HG02623 (cell line): ENCODE measurements around the gene PLSCR4.

Source experiments
- ATAC-seq: cut with Tn5 transposase; IDR thresholded peaks from one replicate; pipeline ENCODE4 v1.9.1; 2021; ENCODE audit warnings: moderate library complexity; ENCODE audit not compliant: unreplicated experiment

The PLSCR4 gene

DNA sequence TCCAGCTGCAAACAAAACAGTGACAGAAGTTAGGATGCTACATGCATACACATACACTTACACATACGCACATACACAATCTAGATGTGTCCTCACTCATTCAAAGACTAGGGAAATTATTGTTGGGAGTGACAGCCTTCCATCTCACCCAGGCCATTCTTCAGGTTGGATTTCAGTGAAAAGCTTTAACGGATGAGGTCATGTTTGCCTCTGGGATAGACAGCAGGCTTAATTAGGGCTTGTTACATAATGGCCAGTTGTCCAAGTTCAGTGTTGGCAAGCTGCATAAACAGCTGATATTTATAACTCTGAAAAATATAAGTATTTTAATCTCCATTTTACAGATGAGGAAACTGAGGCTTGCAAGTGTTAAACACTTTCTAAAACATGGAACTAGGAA is 54.1 kb downstream of the PLSCR4 start:
- no peak for ATAC-seq

DNA sequence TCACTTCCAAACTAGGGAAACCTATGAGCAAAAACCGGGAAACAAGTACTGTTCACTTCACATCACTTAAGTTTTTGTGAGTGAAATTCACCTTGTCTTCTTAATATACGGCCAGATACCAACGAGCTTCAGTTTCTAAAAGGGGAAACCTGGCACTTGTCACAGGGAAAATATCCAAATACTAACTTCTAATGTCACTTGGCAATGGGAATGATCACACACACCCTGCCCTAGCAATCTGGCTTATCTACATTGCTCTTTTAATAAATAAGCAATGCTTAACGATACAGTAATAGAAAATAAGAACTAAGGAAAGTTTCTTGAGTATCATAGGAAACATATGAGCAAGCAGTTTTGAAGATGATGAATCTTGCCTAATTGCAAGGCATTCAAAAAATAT is 55.3 kb downstream of the PLSCR4 start:
- no peak for ATAC-seq

- no peak for ATAC-seq
Measured at GRCh38 chr3:146195030-146195429, 55.9 kb downstream of the PLSCR4 start.

DNA sequence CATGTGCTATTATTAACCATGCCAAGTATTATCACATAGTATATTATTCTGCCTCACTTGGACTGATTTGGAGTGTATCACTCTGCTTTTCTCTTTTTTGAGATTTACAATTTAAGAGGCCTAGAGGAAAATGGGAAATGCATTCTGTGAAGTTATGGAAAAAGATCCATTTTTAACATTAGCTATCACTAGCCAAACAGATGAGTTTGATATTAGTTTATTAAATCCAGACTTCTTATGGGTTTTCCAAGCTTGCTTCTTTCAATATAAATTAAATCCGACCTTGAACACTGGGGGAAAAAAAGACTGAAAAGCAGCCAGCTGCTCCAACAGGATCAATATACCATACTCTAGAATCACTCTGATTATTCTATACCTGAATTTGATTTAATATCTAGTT is 59.9 kb downstream of the PLSCR4 start:
- ATAC-seq, result no peak

DNA sequence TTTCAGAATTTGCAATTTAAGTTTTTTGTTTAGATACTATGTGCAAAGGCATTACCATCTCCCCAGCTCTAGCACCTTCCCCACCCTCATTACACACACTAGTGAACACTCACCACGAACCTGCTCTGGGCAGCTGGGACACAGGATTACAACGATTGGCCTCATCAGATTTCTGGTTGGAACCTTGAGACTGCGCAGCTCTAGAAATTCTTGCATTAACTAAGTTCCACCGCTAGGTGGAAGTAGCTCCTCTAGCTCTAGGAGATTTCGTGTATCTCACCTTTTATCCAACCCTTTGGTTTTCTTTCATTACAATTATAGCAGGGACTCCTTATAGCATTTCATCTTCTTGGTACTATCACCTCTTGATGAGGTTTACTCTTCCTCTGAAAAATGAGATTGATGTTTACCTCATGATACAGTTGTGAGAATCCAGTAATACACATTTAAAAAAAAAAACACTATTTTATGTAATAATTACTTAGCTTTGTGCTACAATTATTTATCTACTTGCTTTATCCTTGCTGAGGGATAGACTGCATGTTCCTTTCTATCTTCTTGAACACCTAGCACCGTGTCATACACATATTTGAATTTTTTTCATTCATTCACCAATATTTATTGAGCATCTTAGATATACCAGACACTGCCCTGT is 61.3 kb downstream of the PLSCR4 start:
- peak; percentile 97 for ATAC-seq

DNA sequence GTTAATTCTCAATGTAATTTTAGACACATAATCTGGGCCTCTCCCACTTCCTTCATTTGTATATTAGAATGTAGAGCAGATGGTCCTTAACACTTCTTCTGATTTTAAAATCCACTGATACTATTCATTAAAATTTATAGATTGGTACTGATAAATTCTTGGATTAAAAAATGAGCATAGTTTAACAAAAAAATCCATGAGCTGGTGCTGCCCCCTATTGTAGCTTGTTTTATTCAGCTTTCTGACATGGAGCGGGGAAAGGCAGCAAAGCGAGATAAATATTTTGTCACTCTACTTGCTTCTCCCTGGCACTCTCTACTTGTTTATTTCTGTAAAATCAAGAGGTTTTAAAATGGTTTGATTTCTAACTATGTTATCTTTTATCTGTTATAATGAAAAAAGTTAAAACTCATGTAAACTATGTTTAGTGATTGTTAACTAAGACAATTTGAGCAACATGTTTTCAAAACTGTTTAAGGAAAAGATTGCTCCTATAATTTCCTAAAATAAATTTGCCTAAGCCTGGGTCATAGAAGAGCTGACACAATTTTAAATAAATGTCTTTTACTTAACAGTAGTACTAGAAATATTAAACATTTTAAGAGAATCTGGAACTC is 63.5 kb downstream of the PLSCR4 start:
- ATAC-seq, result no peak

GRCh38 chr3:146184241-146185015 is 66.5 kb downstream of the PLSCR4 start:
- no peak for ATAC-seq

DNA sequence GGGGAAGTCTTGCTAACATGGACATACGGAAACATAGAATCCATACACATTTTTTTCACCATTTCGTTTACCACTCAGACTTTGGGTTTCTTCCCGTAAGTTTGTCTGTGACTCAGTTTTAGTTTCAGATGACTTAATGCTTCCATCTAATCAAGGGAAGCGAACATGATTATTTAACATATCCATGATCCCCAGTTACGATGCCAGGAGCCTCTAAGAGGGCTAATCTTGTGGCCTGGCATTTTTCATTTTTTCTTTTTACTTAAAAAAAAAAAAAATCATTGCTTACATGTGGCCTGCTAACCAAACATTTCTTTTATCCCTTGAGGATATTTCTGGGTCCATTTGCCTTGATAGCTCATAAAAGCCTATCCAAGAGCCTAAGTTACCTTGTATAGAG is 69.7 kb downstream of the PLSCR4 start:
- no peak for ATAC-seq

DNA sequence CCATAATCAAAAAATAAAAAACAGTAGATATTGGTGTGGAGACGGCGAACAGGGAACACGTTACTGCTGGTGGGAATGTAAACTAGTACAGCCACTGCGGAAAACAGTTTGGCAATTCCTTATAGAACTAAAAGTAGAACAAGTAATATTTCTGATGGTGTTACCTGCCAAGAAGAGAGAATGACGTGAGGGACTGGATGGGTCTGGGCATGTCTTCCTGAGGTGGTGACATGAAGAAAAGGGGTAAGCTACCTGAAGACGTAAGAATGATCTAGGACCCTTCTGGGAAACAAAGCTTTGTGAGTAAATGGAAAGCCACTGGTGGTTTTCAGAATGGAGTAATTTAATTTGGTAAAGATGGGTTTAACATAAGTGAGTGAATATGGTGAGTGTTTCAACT is 70.5 kb downstream of the PLSCR4 start:
- ATAC-seq, result no peak

GRCh38 chr3:146178006-146178689 is 72.8 kb downstream of the PLSCR4 start:
- no peak for ATAC-seq

GRCh38 chr3:146177519-146177918 is 73.4 kb downstream of the PLSCR4 start:
- no peak for ATAC-seq

- no peak for ATAC-seq
Measured at GRCh38 chr3:146177072-146177471, 73.8 kb downstream of the PLSCR4 start.

- ATAC-seq, result no peak
Measured at GRCh38 chr3:146172586-146172985, 78.3 kb downstream of the PLSCR4 start.

DNA sequence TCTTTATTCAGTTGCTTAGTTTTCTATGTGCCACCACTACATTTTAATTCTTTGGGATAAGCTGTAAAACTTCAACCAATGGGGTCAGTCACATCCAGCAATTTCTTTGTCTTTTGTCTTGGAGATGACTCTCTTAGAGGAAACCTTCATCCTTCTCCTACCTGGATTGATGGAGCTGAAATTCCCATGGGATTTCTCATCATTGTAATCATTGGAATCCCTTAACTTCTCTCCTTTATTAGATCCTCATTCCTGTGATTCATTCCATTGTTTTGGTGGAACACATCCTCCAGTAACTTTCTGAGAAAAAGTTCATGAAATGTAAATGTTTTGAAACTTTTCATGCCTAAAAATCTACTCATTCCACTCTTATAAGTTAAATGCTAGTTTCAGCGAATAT is 80.3 kb downstream of the PLSCR4 start:
- no peak for ATAC-seq

DNA sequence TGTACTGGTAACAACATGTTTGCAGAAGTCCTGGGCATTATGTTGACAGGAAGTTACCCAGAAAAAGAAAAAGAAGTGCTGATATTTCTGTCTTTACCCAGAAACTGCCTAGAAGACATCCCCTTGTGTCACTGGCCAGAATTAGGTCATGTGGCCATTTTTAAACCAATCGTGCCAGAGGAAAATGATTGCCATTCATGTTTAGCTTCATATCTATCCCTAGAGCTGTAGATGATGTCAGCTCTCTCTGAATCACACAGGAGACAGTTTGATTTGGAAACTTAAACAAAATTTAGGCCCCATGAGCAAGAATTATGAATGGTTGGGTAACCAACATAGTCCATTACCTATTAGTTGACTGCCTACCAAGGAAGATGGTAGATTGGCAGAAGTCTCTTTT is 81.0 kb downstream of the PLSCR4 start:
- ATAC-seq, result no peak

- ATAC-seq, result no peak
Measured at GRCh38 chr3:146166826-146167225, 84.1 kb downstream of the PLSCR4 start.

GRCh38 chr3:146166415-146166821 is 84.5 kb downstream of the PLSCR4 start:
- ATAC-seq, result no peak

GRCh38 chr3:146165877-146166276 is 85.0 kb downstream of the PLSCR4 start:
- ATAC-seq, result no peak

- no peak for ATAC-seq
Measured at GRCh38 chr3:146164971-146165769, 85.7 kb downstream of the PLSCR4 start.

- ATAC-seq, result no peak
Measured at GRCh38 chr3:146164506-146164905, 86.4 kb downstream of the PLSCR4 start.

DNA sequence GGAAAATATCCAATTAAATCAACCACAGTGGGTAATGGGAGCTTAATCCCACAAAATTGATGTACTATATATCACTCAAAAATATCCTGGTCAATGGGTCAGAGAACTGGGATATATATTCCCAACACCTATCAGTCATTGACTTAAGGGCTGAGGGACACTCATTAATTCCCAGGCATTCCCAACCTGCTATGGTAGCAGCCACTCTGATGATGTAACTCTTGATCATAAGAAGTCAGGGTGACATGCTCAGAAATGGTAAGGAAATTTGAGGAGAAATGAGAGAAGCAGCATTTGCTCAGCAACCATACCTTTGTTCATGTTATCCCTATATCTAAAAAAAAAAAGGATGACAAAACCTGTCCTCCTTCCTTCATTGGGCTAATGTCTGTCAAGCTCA is 86.8 kb downstream of the PLSCR4 start:
- no peak for ATAC-seq
